ENCODE measurements around the gene SYN1. TPM values are rescaled to one million over a fixed set of nuclear protein-coding genes. Genes with fewer than 3 reads are reported as not detected.

SYN1 gene
- not detected in 2 replicates for total RNA-seq

GRCh38 chrX:47619486-47620302 is at the start of gene SYN1:
TSS of gene SYN1 (minus strand) at chrX:47619857. CDS start at chrX:47619728, 129 bp downstream.

GRCh38 chrX:47658684-47659420 is 39.2 kb upstream of the SYN1 start, which contains the start of gene UXT:
TSS of gene UXT (minus strand) at chrX:47659180. CDS start at chrX:47658927, 253 bp downstream.

GRCh38 chrX:47650164-47651042 is 30.7 kb upstream of the SYN1 start, which contains the start of gene ELK1:
TSS of gene ELK1 (minus strand) at chrX:47650563. CDS start at chrX:47641441, 9,122 bp downstream.

GRCh38 chrX:47629419-47630200 is 10.0 kb upstream of the SYN1 start, which contains the start of gene CFP:
TSS of gene CFP (minus strand) at chrX:47629930. CDS start at chrX:47629844, 86 bp downstream.

GRCh38 chrX:47581731-47582647 is 37.7 kb downstream of the SYN1 start, which contains the start of gene TIMP1:
TSS of gene TIMP1 (plus strand) at chrX:47582436. CDS start at chrX:47583416, 980 bp downstream.

GRCh38 chrX:47560934-47561658 is 58.6 kb downstream of the SYN1 start, which contains the start of gene ARAF:
TSS of gene ARAF (plus strand) at chrX:47561205. CDS start at chrX:47562968, 1,763 bp downstream.

Small RNAs within 50 kb of the gene (small RNA-seq; reads per million reads assigned to genes)
- not detected for gene MIR4769

Other genes with a start within 250 kb of the SYN1 start
- under 0.01 TPM in 1 of 2 replicates, not detected in the other for gene ZNF157, start 249.3 kb downstream of the SYN1 start, total RNA-seq
- 9.8 and 10.6 TPM in 2 replicates for gene ZNF41, start 136.6 kb downstream of the SYN1 start, total RNA-seq
- gene ARAF, start 58.7 kb downstream of the SYN1 start, total RNA-seq = 20.7 and 22.8 TPM in 2 replicates
- 53.6 and 78.6 TPM in 2 replicates for gene TIMP1, start 37.4 kb downstream of the SYN1 start, total RNA-seq
- gene CFP, start 10.1 kb upstream of the SYN1 start, total RNA-seq = 0.13 and 0.14 TPM in 2 replicates
- 12.0 and 18.9 TPM in 2 replicates for gene ELK1, start 30.7 kb upstream of the SYN1 start, total RNA-seq
- 72.1 and 83.5 TPM in 2 replicates for gene UXT, start 39.3 kb upstream of the SYN1 start, total RNA-seq
- gene ZNF81, start 217.0 kb upstream of the SYN1 start, total RNA-seq = 7.0 and 7.6 TPM in 2 replicates